ELF-1 (cell line): Measurements from ENCODE around the gene DMGDH.

Experiments
- DNase-seq: peaks from one replicate; pipeline ENCODE4 v3.0.0-alpha.2; 2016; ENCODE audit warnings: low read depth, low spot score

The DMGDH gene

GRCh38 chr5:79069488-79070349, at the start of gene DMGDH, which contains the start of gene BHMT2:
Gene DMGDH (minus strand): TSS chr5:79069674. CDS start chr5:79069620, 54 bp downstream.
Gene BHMT2 (plus strand): TSS chr5:79069767. CDS start chr5:79069783, 16 bp downstream.
- peak; percentile 30 for DNase-seq

- DNase-seq = no peak
Measured at GRCh38 chr5:79112703-79113058, 43.2 kb upstream of the DMGDH start.

GRCh38 chr5:79111960-79112702, 42.7 kb upstream of the DMGDH start:
- DNase-seq = no peak

- DNase-seq = peak; percentile 54
Measured at GRCh38 chr5:79111387-79111959, 42.0 kb upstream of the DMGDH start, which contains the start of gene BHMT. Gene BHMT (plus strand): TSS chr5:79111809. CDS start chr5:79111886, 77 bp downstream.

- DNase-seq = peak; percentile 62
Measured at GRCh38 chr5:79109527-79110492, 40.3 kb upstream of the DMGDH start.

GRCh38 chr5:79108792-79109191, 39.3 kb upstream of the DMGDH start:
- no peak for DNase-seq

- DNase-seq = no peak
Measured at GRCh38 chr5:79108086-79108485, 38.6 kb upstream of the DMGDH start.

- DNase-seq = peak; percentile 18
Measured at GRCh38 chr5:79107020-79107796, 37.7 kb upstream of the DMGDH start.

GRCh38 chr5:79105868-79106267, 36.4 kb upstream of the DMGDH start:
- DNase-seq = no peak

- DNase-seq = no peak
Measured at GRCh38 chr5:79093762-79094161, 24.3 kb upstream of the DMGDH start.

GRCh38 chr5:79091064-79091463, 21.6 kb upstream of the DMGDH start:
- DNase-seq = no peak

- no peak for DNase-seq
Measured at GRCh38 chr5:79088507-79088906, 19.0 kb upstream of the DMGDH start.

- DNase-seq = no peak
Measured at GRCh38 chr5:79086116-79086515, 16.6 kb upstream of the DMGDH start.

GRCh38 chr5:79081779-79082178, 12.3 kb upstream of the DMGDH start:
- no peak for DNase-seq

GRCh38 chr5:79080804-79081203, 11.3 kb upstream of the DMGDH start:
- no peak for DNase-seq

GRCh38 chr5:79077680-79078365, 8.3 kb upstream of the DMGDH start:
- no peak for DNase-seq

GRCh38 chr5:79076819-79077218, 7.3 kb upstream of the DMGDH start:
- no peak for DNase-seq

- DNase-seq = no peak
Measured at GRCh38 chr5:79075646-79076426, 6.4 kb upstream of the DMGDH start.

- DNase-seq = no peak
Measured at GRCh38 chr5:79074641-79075040, 5.2 kb upstream of the DMGDH start.
